HG03571 (cell line): ENCODE data around the gene AP3M1.

Experiments used
- ATAC-seq: cut with Tn5 transposase; IDR thresholded peaks from one replicate; pipeline ENCODE4 v1.9.1; 2021; ENCODE audit not compliant: unreplicated experiment

Gene AP3M1

DNA sequence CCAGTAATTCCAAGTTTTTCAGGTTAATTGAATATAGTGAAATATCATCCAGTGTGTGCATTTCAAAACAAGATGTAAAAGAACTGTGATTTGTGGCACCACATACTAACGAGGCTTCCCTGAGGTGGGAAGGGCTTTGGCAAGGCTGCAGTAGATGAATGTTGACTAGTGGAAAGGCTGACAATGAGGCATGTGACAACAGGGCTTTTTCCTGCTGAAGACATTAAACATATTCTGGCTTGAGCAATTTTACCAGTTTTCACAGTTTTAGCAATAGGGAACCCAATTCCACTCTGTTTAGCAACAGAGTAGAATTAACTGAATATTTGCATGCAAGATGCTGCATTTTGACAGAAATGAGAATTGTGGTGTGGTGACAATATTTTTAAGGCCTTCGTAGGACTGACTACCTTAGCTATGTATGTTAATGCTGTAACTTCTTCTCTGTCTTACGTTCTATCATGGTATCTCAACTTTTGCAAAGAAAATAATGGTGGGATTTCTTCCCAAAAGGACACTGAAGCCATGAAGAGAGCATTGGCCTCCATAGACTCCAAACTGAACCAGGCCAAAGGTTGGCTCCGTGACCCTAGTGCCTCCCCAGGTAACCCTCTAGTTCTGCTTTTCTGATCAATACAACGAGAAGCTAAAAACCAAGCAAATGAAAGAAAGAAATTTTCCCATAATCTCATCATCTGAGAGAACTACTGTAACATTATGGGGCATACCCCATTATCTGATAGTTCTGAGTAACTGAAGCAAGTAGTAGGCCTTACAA is 68.5 kb downstream of the AP3M1 start:
- no peak for ATAC-seq

DNA sequence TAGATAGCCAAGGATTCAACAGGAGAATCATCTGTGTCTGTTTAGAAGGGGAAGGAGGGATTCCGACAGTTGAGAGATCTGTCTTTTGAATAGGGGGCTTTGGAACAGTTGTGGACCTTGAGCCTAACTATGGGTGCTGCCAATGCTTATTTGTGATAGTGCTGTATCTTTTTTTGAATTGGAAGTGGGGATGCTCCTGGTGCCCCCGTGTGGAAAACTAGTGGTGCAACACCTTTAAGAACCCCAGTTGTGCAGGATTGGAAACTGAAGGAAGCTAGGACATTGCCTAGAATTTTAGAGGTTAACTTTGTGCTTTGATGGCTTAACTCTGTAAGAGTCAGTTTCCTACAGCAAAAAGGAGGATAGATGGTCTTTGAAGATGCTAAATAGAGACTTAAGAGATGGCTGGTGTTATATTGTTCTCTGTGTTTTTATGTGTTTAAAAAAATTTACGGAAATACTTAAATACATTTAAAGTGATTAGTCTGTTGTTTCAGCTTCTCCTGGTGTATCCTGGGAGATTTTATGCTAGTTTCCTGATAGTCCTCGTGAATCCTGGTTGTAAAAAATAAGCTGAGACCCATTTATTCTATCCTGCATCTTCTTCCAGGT is 69.3 kb downstream of the AP3M1 start:
- no peak for ATAC-seq

DNA sequence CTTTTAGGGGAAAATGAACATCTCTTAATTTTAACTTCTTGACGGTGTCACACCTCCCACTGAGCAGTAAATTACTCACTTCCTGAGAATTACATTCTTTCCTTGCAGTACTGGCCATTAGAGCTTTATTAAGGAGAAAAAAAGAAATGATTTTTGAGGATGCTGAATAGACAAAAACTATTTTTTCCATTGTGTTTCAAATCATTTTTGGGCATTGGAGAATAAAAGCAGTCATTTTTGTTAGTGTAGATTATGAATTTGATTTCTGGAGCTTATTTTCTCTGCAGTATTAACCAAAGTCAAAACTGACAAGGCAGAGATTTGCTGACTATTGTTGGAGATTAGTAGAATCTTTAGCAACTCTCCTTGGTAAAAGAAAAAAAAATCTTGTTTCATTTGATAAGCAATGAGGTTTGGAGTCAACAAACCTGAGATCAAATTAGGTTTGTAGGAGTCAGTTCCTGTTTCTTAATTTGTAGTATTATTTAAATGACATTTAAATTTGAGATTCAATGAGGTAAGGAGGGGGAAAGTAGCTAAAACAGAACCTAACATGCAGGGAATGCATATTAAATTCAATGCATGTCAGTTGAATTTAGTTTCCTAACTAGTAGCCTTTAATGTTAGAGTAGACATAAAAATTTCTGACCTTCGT is 70.6 kb downstream of the AP3M1 start:
- no peak for ATAC-seq

DNA sequence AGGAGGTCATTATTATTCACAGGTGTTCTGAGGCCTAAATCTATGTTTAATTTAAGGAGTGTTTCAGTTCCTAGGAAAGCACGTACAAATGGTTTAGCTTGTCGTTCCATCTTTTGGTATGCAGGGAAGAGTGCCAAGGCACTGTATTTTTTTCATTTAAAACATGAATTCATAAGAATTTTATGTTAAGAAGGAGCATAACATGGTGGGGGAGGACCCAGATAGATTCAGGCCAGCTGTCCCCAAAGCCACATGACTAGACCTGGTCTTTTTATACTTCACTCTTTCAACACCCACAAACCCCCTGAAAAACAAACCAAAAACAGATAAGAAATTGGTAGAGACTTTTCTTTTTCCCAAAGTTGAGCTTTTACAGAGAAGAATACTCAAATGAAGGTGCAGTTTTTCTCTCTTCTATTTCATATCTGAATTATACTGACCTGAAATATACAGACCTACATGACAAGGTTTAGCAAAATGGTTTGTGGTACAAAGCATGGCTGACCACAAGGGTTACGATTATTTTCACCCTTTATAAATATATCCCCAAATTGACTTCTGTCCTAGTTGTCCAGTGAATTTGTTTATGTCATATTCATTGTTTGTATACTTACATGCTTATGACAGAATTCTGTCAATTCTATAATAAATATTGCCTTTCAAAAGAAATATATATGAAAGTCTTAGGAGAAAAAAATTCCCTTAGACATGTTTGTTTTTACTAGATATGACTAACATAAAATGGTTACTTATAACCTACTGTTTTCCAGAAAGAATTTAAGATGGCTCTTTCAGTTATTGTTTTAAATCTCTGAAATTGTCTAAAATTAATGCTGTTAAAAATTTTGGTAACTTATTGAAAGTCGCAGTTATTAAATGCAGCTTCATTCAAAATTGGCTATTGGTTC is 71.3 kb downstream of the AP3M1 start:
- no peak for ATAC-seq

DNA sequence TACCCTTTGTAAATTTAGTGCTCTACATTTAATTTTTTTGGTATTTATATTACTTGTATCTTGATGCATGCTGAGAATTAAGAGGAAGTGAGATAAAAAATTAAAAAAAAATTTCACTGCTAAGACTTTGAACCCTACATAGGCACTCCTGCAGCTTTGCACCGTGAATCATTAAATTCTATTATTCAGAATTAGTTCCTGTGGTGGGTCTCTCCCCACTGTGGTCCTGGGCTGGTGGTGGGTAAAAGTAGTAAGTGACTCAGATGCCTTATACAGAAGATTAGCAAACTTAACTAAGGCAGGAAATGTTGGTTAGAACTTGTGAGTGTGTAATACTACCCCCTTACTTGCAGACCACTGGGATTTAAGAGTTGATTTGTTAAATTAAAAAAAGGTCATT is 72.6 kb downstream of the AP3M1 start:
- peak; percentile 68 for ATAC-seq

DNA sequence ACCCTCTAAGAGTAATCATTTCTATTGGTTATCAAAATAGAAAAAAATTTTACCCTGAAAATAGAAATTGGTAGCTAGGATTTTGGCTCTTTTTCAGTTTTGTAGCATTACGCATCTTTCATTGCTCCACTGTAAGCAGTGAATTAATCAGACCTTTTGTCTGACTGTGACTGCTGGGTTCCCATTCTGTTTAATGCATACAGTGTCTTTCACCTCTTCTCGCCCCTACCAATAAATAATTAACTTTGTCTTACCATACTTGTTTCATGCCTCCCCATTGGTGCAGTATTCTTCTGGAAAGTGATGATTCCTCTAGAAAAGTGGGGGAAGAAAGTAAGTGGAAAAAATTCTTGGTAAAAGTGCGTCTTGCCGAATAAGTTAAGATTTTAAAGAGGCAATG is 73.2 kb downstream of the AP3M1 start:
- ATAC-seq: no peak

DNA sequence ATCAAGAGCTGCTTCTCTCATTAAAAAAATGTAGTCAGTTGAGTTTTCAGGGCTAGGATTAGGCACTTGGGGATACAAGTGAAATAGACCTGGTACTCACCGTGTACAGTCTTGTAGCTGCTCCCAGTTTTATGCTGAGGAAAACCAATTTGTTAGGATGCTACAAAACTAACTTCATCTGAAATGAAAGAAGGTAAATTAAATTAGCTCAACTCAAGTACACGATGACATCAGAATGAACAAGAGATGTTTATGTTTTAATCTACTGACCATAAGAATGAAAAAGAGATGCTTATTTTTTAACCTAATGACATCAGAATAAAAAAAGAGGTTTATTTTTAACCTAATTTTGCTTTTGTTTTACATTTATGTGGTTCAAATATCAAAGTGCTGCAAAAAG is 73.7 kb downstream of the AP3M1 start:
- ATAC-seq: no peak

DNA sequence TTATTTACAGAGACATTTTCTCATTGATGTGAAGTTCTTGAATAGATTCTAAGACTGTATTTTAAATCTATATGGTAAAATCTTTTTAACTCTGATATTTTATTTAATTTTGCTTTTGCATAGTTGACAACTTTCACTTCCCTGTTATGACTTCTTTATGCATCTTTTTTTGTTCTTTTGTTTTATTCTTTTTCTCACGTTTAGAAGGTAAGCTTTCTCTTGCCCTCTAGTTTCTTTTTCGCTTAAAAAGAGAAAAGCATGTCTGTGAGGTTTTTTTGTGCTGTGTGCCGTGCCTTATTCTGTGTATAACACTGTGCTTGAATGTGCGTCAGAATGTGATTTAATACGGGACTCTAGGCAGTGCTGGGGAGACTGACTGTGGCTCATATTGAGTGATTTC is 74.7 kb downstream of the AP3M1 start:
- ATAC-seq: no peak

DNA sequence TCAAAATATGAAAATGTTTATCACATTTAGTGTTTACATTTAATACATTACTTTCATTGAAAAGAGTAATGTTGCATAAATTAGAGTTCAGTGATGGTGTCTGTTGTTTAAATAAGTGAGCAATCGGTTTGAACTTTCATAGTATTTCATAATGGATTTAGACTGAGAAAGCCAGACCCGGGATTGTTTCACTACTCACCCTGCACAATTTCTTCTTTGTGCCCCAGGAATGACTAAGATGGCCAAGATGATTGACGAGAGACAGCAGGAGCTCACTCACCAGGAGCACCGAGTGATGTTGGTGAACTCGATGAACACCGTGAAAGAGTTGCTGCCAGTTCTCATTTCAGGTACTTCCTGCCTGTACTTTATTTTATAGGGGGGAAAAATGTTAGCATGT is 78.1 kb downstream of the AP3M1 start:
- ATAC-seq: no peak

DNA sequence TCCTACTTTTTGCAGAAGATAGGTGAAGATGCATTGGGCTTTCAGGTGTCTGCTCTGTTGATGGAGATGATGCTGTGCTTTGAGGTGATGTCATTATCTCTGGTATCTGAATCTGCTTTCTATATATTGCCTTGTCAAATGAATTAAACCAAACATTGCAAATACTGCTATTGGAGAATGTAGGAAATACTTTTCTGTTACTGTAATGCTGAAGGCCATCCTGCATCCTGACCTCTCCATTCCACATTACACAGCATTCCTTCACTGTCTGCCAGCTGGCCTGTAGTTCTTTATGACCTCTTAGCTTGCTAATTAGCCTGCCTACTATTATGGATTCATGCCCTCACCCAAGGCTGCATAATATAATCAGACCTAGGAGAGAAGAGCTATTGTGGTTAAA is 79.5 kb downstream of the AP3M1 start:
- ATAC-seq: no peak
